GM18858 (cell line): ENCODE measurements around the gene LLGL1.

Experiments used
- ATAC-seq: cut with Tn5 transposase; IDR thresholded peaks from one replicate; pipeline ENCODE4 v1.9.1; 2021; ENCODE audit not compliant: unreplicated experiment

The LLGL1 gene

DNA sequence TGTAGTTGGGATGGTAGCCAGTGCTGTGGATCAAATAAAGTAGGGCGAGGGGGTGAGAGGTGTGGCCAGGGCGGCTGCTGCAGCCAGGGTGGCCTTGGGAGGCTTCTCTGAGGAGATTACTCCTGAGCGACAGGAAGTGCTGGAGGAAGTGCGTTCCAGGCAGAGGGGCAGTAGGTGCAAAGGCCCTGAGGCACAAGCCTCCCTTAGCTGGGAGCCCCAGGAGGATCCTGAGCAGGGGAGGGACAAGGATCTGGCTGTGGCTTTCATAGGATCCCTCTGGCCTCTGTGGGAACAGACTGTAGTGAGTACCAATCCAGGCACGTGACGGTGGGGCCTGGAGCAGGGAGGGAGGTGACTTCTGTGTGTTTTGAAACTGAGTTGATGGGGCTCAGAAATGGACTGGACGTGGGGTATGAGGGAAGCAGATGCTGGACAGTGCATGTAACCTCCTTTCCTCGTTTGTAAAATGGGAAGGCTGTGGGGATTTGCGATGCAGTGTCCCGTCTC lies 2.8 kb downstream of the LLGL1 start:
- ATAC-seq, result no peak

DNA sequence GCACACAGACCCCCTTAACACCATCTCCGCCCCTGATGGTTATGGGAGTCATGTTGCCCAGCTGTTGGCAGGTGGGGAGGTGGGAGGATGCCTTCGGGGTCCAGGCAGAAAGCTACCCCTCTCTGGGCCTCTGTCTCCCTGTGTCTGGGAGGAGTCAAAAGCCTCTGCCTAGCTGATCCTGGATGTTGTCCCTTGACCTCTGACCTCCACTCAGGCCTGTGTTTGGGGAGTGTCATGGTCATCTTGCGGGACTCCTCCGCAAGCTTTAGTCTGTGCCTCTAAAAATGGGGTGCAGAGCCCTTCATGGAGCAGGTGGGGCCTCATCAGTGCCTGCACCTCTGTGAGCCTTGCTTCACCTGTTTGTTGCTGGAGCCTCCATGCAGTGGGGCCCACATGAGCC lies 3.8 kb downstream of the LLGL1 start:
- ATAC-seq, result no peak

DNA sequence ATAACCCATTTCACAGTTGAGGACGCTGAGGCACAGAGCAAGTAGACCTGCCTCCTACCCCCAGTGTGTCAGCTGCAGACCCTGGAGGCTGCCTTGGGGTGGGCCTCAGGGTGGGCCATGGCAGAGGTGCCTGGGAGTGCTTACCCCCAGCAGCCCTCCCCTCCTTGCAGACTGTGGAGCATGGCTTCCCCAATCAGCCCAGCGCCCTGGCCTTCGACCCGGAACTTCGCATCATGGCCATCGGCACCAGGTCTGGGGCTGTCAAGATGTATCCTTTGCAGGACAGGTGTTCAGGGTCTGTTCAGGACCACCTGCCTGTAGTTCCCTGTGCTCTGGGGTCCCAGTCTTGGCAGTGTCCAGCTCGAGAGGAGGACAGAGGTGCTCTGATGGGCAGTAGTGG lies 4.3 kb downstream of the LLGL1 start:
- ATAC-seq, result no peak

DNA sequence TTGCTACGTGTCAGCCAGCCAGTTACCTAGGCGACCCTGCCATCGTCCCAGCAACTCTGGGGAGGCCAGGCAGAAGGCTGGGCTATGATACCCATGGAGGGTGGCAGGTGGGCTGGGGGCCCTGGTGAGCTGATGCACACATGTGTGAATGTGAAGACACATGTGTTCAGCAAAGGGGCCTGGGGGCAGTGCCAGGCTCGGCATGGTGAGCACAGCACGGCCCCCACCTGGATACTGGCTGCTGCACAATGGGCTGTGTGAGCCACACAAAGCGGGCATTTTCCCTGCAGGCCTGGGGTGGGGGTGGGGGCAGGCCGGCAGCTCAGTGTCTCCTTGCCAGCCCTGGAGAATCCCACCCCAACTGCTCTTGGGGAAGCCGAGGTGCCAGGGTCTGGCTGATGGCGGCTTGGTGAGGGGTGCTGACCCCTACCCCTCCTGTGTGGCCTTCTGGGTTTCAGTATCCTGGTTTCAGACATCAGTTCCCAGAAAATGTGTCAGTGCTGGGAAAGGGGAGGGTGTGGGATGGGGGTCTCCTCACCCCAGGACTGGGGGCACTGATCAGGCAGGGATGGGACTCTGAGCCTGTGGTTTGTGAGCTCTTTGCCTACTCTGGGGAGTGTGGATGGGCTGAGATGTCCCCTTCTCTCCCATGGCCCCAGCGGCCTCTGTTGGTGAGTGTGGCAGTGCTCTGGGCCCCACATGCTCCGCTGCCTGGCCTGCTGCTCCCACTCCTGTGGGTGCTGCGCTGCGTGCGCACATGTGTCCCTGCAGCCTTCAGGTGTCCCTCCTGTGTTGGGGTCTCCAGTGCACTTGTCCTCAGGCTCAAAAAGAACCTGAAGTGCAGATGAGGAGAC lies 5.1 kb downstream of the LLGL1 start:
- ATAC-seq, result no peak

DNA sequence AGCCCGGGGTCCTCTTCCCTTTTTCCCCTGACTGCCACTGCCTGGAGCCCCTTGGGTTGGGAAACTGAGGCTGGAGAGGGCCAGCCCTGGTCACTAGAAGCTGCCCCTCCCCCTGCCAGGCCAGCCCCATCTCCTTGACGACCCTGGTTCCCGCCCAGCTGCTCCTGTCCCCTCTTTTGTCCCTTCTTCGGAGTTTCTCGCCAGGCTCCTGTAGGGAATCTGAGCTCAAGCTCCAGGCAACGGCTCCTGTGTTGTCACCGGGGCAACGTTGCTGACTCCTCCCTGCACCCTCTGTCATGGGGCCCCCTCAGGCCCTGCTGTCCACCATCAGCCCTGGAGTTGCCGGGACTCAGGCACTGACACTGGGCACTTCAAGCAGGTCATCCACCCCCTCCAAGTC lies 5.7 kb downstream of the LLGL1 start:
- no peak for ATAC-seq

DNA sequence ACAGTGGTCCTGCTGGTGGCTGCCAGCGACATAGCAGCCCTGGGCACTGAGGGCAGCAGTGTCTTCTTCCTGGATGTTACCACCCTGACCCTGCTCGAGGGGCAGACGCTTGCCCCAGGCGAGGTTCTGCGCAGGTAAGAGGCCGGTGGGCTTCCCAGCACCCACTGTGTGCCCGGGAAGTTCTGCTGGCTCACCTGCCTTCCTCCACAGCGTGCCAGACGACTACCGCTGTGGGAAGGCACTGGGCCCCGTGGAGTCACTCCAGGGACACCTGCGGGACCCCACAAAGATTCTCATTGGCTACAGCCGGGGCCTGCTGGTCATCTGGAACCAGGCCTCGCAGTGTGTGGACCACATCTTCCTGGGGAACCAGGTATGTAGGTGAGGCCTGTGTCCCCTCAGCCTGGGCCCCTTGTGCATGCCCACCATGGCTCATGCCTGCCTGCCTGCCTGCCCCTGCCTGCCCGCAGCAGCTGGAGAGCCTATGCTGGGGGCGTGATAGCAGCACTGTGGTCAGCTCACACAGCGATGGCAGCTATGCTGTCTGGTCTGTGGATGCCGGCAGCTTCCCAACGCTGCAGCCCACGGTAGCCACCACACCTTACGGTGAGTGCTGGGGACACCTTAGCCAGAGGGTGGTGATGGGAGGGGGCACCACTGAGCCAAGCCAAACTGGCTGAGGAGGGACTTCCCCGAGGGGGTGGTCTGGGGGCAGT lies 8.5 kb downstream of the LLGL1 start:
- no peak for ATAC-seq

DNA sequence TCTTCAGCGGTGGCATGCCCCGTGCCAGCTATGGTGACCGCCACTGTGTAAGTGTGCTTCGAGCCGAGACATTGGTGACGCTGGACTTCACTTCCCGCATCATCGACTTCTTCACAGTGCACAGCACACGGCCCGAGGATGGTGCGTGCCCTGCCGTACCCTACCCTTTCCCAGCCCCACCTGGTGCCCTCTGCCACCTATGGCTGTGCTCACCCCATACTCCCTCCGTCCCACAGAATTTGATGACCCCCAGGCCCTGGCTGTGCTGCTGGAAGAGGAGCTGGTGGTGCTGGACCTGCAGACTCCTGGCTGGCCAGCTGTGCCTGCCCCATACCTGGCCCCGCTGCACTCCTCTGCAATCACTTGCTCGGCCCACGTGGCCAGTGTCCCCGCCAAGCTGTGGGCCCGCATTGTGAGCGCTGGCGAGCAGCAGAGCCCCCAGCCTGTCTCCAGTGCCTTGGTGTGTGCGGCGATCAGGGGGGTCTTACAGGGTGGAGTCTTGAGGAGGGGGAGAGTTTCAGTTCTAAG lies 9.5 kb downstream of the LLGL1 start:
- no peak for ATAC-seq

DNA sequence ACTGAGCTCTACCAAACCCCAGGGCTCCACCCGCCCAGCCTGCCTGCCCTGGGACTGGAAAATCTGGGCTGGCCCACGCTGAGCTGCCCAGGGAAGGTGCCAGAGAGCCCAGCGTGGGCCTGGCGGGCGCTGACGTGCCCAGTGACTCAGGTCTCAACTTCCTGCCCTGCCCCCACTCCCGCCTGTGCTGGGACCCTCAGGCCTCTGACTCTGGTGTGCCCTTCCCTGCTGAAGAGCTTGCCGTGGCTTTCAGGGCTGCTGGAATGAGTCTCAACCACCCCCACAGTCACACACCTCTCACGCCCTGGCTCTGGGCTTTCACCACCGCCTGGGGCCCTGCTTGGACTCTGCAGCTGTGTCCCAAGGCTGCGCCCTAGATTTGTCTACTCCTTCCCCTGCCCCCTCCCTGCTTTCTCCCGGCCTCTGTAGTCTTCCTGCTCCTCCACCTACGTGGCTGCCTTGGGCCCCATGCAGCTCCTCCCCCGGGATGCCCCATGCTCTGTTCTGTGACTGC lies 10.4 kb downstream of the LLGL1 start:
- no peak for ATAC-seq

DNA sequence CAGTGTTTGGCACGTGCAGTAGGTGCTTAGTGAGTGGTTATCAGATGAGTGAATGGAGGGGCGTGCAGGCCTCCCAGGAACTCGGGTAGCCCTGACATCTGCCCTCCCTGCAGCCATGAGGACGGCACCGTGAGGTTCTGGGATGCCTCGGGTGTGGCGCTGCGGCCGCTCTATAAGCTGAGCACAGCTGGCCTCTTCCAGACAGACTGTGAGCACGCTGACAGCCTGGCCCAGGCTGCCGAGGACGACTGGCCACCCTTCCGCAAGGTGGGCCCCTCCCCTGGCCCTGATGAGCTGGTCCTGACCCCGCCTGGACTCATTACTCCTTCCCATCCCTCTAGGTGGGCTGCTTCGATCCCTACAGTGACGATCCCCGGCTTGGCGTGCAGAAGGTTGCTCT lies 11.1 kb downstream of the LLGL1 start:
- ATAC-seq, result no peak

DNA sequence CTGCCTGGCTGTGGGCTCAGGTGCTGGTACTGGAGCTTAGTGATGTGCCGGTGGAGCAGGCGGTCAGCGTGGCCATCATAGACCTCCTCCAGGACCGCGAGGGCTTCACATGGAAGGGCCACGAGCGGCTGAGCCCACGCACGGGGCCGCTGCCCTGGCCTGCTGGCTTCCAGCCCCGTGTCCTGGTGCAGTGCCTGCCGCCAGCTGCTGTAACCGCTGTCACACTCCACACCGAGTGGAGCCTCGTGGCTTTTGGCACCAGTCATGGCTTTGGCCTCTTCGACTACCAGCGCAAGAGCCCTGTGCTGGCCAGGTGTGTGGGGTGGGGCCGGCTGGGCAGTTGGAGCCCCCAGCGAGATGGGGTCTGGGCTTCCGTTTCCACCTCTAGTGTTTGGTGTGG lies 12.0 kb downstream of the LLGL1 start:
- ATAC-seq, result no peak

DNA sequence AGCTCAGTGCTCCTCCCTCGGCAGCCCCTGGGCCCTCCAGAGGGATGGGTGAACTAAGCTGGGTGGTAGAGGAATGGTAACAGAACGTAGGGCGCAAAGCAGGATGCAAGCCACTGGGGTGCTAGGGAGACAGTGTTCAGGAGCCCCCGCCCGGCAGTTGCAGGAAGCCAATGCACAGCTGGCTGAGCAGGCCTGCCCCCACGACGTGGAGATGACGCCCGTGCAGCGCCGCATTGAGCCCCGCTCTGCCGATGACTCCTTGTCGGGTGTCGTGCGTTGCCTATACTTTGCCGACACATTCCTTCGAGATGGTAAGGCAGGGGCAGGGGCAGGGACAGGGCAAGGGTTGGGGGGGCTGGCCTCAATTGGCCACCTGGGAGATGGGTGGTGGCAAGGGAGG lies 12.9 kb downstream of the LLGL1 start:
- no peak for ATAC-seq

DNA sequence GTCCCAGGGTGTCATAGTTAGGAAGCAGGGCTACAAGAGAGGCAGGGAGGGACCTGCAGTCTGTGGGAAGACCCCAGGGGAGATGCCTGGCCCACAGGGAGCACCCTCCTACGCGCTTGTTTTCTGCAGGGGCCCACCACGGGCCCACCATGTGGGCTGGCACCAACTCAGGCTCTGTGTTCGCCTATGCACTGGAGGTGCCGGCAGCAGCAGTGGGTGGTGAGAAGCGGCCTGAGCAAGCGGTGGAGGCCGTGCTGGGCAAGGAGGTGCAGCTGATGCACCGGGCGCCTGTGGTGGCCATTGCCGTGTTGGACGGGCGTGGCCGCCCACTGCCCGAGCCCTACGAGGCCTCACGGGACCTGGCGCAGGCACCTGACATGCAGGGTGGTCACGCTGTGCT lies 15.0 kb downstream of the LLGL1 start:
- no peak for ATAC-seq

DNA sequence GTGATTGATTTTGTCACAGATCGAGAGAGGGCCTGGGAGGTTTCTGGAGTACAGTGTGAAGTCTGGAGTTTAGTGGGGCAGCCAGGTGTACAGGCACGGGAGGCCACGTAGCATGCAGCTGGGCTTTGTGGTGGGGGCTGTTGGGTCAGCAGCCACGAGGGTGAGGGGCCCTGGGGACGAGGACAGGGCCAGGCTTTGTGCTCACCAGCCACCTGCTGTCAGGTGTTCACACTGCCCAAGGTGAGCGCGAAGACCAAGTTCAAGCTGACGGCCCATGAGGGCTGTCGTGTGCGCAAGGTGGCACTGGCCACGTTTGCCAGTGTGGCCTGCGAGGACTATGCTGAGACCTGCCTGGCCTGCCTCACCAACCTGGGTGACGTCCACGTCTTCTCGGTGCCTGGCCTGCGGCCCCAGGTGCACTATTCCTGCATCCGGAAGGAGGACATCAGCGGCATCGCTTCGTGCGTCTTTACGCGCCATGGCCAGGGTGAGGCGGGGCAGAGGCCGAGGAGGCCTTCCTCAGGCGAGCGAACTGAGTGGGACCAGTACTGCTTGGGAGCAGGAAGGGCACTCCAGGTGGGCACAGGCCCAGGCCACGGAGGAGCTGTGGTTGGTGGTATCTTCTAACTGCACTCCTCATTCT lies 15.9 kb downstream of the LLGL1 start:
- no peak for ATAC-seq

DNA sequence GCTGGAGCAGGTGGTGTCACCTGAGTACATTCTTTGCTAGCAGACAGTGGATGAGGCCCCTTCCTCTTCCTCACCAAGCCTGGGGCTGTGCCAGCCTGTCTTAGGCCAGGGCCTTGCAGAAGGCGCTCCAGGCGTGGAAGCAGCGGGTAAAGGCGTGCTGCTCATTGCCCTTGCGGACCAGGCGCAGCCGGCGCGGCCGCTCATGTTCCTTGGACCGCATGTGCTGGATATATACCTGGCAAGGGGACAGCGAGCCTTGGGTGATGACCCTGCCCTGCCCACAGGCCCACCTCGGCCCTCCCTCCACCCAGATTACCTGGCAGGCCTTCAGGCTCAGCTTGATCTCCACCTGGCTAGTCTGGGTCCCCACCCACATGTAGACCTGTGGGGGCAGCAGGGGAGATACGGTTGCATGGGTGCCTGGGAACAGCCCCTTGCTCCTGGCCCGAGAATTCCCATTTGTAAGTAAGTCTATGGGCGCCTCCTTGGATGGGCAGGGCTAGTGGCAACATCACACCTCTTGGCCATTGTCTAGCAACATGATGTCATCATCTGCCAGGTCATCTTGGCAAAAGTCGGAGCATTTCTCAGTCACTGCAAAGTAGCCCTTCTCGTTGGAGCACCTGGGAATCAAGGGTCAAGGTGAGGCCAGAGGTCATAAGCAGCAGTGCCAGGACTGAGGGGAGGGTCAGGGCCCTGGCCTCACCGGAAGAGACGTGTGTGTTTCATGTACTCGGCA lies 19.8 kb downstream of the LLGL1 start:
- no peak for ATAC-seq

DNA sequence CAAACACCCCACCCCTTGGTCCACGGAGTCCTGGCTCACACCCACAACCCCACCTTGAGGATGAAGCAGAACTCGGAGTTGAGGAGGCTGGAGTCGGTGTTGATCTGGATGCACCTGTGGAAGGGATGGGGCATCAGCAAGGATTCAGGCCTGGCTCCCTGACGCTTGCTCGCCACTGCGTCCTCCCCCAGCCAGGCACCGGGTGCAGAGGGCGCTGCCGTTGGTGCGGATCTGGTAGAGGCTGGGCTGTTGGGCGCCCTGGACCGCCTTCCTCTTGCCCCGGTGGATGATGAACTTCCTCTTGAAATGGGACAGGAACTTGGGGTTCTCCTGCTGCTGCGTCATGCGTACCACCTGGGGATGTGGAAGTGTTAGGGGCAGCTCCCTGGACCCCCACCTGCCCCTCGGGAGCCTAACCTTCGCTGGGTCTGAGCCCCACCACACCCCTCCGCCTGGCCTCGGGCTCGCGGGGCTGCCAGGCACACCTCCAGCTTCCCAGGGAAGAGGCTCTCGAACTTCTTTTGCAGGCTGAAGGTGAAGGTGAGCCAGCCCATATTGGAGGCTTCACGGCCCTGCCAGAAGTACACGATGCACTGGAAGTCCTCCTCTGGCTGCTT lies 20.8 kb downstream of the LLGL1 start:
- no peak for ATAC-seq

DNA sequence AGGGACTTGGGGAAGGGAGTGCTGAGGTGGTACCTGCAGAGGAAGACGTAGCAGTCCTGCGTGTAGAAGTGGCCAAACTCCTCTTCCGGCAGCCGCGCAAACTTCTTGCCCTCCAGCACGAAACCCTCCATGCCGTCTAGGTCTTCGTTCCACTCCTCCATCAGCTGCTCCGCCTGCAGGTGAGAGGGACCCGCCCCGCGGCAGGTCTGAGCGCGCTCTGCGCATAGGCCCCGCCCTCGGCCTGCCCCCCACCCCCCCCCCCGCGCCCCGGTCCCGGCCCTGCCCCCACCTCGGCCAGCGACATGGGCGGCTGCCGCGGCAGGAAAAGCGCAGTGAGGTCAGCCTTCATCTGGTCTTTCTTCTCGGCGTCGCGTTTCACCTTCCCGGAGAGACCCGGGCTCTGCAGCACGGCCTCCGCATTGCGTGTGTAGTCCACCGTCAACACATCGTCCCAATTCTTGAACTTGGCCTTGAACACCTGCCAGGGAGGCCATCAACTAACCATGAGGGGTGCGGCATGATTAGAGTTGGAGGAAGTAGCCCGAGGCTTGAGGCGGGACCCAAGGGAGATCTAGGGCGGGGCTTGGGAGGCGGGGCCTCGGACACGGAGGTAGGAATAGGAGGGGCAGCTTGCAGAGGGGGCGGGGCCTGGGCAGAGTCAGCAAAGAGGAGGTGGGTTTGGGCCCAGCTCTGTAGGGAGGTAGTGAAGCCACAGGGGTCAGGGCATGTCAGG lies 21.6 kb downstream of the LLGL1 start:
- no peak for ATAC-seq

DNA sequence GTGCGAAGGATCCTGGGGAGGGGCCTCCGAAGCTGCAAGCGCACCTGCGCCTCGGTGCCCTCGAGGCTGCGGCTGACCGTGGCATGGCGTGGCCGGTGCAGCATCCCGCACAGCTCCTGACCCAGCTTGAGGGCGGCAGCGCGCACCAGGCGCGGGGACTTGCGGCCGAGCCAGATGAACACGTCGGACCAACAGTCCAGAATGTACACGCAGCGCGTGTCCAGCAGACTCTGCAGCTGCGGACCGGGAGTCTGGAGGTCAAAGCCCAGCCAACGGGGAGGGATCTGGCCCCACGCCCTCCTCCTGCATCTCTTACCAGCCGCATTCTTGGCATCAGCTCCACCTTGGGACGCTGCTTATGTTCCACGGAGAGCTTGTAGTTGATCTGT lies 22.2 kb downstream of the LLGL1 start:
- ATAC-seq, result no peak

DNA sequence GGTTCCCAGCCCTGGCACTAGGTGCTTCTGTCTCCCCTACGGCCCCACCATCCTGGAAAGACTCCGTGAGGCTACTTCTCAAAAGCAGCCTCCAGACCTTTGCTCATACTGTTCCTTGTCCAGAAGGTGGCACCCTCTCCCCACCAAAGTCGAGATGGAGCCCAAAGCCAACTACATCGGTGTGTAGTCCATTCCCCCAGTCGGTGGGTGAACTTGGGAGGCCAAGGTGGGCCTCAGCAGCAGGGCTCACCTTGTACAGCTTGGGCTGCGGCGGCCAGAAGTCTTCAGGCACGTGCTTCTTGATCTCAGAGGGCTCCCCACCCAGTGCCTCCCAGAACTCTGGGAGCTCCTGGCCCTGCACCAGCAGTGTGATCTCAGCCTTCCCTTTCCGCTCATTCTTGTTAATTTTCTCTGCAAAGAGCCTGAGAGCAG lies 22.9 kb downstream of the LLGL1 start:
- ATAC-seq, result no peak

DNA sequence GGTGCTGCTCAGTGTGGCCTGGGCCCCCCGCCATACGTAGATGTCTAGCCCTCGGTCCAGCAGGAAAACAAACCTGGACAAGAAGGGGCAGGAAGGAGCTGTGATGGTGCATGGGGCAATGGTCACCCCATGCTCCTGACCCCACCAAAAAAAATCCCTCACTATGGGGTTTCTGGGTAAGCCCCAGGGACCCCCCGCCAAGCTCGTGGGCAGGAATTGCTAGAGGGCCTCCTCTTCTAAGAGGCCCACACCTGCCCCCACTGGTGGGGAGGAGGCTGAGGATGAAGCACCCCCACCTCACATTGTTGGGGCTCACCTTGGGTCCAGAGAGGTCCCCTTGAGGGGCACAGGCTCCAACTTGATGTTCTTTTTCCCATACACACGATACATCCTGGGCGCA lies 23.4 kb downstream of the LLGL1 start:
- ATAC-seq, result no peak

DNA sequence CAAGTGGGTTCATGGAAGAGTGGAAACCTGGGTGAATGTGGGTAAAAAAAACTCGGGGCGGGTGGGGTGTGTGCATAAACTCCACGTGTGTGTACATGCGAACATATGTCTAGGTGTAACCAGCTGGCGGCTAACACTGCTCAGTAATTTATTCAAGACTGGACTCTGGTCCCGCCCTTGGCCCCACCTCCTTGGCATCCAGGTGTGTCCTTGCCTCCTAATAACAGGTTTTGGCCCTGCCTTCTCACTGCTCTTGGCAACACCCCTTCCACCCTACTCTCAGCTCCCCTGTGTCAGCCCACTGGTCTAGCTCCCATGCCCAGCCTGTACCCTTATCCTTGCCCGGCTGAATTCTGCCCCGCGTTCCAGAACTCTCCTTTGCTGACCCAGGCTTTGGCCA lies 24.8 kb downstream of the LLGL1 start:
- no peak for ATAC-seq
